CD4-positive, alpha-beta T cell treated with Interleukin-17A for 1 hour (primary cell): Measurements from ENCODE around the gene CENPM.

Source experiments
- DNase-seq: peaks from one replicate; pipeline ENCODE4 v3.0.0-alpha.2; 2020

Gene CENPM

GRCh38 chr22:41891407-41891806 lies 55.5 kb downstream of the CENPM start:
- DNase-seq, result no peak
